Gastroesophageal sphincter (tissue), 3 donors: ENCODE data around the gene CCDC51.

Experiments
- EP300 ChIP-seq: sonication (generic); formaldehyde crosslinking; IDR thresholded peaks from one replicate; pipeline ENCODE4 v1.6.1; 2017; ENCODE audit warnings: antibody characterized with exemption, mild to moderate bottlenecking
- TF ChIP-seq, protein P1 (sequence below), 4 experiments: fragments of 200-600 bp in 2 of 4; fragments of 450-650 bp in 2 of 4; sonication (generic) in 1 of 4; IDR thresholded peaks; one replicate each; pipeline ENCODE4 v1.5.1; 2017 to 2019; ENCODE audit warnings: antibody characterized with exemption in 4 of 4, mild to moderate bottlenecking in 2 of 4, moderate library complexity in 2 of 4

DNA sequence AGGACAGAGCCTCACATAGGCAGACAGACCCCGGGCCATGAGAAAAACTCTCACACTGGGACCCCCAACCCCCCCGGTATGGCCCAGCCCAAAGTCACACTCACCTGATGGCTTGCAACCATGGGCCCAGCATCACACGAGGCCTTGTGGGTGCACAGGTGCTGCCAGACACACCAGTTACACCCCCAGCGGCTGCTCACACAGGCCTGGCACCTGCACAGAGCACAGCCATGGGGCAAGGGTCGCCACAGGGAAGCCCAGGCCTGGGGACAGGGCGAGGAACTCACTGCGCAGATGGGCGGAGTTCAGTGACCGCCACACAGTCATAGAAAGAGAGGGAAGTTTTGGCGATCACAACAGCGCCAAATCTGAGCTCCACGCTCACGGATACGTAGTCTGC lies 19.4 kb downstream of the CCDC51 start:
- TF ChIP-seq, protein P1, sequence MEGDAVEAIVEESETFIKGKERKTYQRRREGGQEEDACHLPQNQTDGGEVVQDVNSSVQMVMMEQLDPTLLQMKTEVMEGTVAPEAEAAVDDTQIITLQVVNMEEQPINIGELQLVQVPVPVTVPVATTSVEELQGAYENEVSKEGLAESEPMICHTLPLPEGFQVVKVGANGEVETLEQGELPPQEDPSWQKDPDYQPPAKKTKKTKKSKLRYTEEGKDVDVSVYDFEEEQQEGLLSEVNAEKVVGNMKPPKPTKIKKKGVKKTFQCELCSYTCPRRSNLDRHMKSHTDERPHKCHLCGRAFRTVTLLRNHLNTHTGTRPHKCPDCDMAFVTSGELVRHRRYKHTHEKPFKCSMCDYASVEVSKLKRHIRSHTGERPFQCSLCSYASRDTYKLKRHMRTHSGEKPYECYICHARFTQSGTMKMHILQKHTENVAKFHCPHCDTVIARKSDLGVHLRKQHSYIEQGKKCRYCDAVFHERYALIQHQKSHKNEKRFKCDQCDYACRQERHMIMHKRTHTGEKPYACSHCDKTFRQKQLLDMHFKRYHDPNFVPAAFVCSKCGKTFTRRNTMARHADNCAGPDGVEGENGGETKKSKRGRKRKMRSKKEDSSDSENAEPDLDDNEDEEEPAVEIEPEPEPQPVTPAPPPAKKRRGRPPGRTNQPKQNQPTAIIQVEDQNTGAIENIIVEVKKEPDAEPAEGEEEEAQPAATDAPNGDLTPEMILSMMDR (IDR thresholded peaks at IDR 0.05), result no peak
- no peak for TF ChIP-seq EP300
